ENCODE results near the gene CSH2.
A peak's percentile ranks its signal among the peaks of the same experiment; 100 is the strongest.

Gene CSH2

GRCh38 chr17:63843387-63843888 is 30.0 kb downstream of the CSH2 start (continued):
- TF ChIP-seq ZNF518A (tag by site-specific recombination; conservative IDR thresholded peaks at IDR 0.05; ENCODE audit: low read depth) (peak; percentile 51), ZNF580 (tag by site-specific recombination; IDR thresholded peaks at IDR 0.05) (peak; percentile 91; the same call in 1 of the 2 replicates), ZBTB10 (tag by site-specific recombination; IDR thresholded peaks at IDR 0.05) (peak; percentile 62; the same call in 1 of the 2 replicates), ZSCAN16 (tag by site-specific recombination; IDR thresholded peaks at IDR 0.05) (0 out of 2 replicates have a peak, but pooled peaks have one; percentile 36), ZNF394 (tag by site-specific recombination; IDR thresholded peaks at IDR 0.05; ENCODE audit: borderline replicate concordance) (0 out of 2 replicates have a peak, but pooled peaks have one; percentile 25), ZNF639 (tag by site-specific recombination; IDR thresholded peaks at IDR 0.05) (peak; percentile 50; the same call in 1 of the 2 replicates), ZNF341 (tag by site-specific recombination; IDR thresholded peaks at IDR 0.05; ENCODE audit: low read depth) (peak; percentile 58; the same call in 1 of the 2 replicates), ZBTB17 (tag by site-specific recombination; IDR thresholded peaks at IDR 0.05) (peak; percentile 47), ZNF10 (tag by site-specific recombination; IDR thresholded peaks at IDR 0.05) (0 out of 2 replicates have a peak, but pooled peaks have one; percentile 10), ZNF501 (tag by site-specific recombination; IDR thresholded peaks at IDR 0.05) (peak; percentile 24; the same call in 1 of the 2 replicates), ZNF843 (tag by site-specific recombination; IDR thresholded peaks at IDR 0.05) (peak; percentile 40), ZBTB48 (tag by site-specific recombination; IDR thresholded peaks at IDR 0.05) (0 out of 2 replicates have a peak, but pooled peaks have one; percentile 22)

- POLR2A ChIA-PET, result interaction anchor here (0.6 to 6.5 kb wide), 15 partner anchors 9 to 1312 kb away, joined by 3 to 65 read pairs (median 4); partner anchors contain the start of genes CCDC47, DDX42, FTSJ3 and MAP3K3
- no peaks in the 10 kb centered on the region for H3K9me3 ChIP-seq (ENCODE audit: control insufficient read depth, insufficient read depth, low read depth, low read length)
- H3K36me3 ChIP-seq (ENCODE audit: control insufficient read depth in 2 of 2, insufficient read depth in 1 of 2, low read length in 2 of 2), result peaks cover 3 to 8% of the 10 kb centered on the region in 2 experiments; a peak in 2 of 3 replicates
- CTCF ChIA-PET, result interaction anchor here (0.6 to 9.5 kb wide), 5 partner anchors 8 to 23 kb away, joined by 3 to 62 read pairs (median 8); no protein-coding TSS in a partner anchor
- H3K4me3 ChIP-seq (ENCODE audit: low read depth, low read length), result peak within 1 kb of the TSS; percentile 93
- H3K4me1 ChIP-seq (ENCODE audit: control insufficient read depth, insufficient read depth, low read length), result peaks cover 20% of the 10 kb centered on the region
- peak within 1 kb of the TSS; percentile 97 for H3K27ac ChIP-seq (ENCODE audit: extremely low read depth, low read depth, low read length)
- peak; percentile 87 for TF ChIP-seq ZFP37 (tag by site-specific recombination; IDR thresholded peaks at IDR 0.05)
- no peak for TF ChIP-seq ZNF354C (tag by site-specific recombination; IDR thresholded peaks at IDR 0.05; ENCODE audit: borderline replicate concordance, low read depth)
- TF ChIP-seq KLF8 (tag by site-specific recombination; IDR thresholded peaks at IDR 0.05), result peak; percentile 98
- TF ChIP-seq ZBTB20 (tag by site-specific recombination; IDR thresholded peaks at IDR 0.05), result no peak; the same call in 1 of the 2 replicates
- TF ChIP-seq ZNF514 (tag by site-specific recombination; IDR thresholded peaks at IDR 0.05), result no peak
- peak; percentile 91 for TF ChIP-seq ZBTB7A (tag by site-specific recombination; IDR thresholded peaks at IDR 0.05; ENCODE audit: low read depth)
- no peak for TF ChIP-seq ZNF747 (tag by site-specific recombination; IDR thresholded peaks at IDR 0.05)
- TF ChIP-seq ZNF654 (tag by site-specific recombination; IDR thresholded peaks at IDR 0.05; ENCODE audit: low read depth), result peak; percentile 30
- TF ChIP-seq GLIS2 (tag by site-specific recombination; IDR thresholded peaks at IDR 0.05), result peak; percentile 70
- TF ChIP-seq ZNF529 (tag by site-specific recombination; IDR thresholded peaks at IDR 0.05; ENCODE audit: insufficient replicate concordance), result no peak
- TF ChIP-seq ZNF623 (tag by site-specific recombination; IDR thresholded peaks at IDR 0.05), result peak; percentile 52; the same call in 1 of the 2 replicates
- peak; percentile 88 for TF ChIP-seq ZBTB8A (tag by site-specific recombination; IDR thresholded peaks at IDR 0.05)
- peak; percentile 47; the same call in 1 of the 2 replicates for TF ChIP-seq ZNF768 (tag by site-specific recombination; IDR thresholded peaks at IDR 0.05)
Observed at GRCh38 chr17:63842540-63843386, 30.7 kb downstream of the CSH2 start, which contains the start of gene SMARCD2. Gene SMARCD2 (minus strand): TSS chr17:63842685. CDS start chr17:63842674, 11 bp downstream.

Measured in HEK293 (cell line).